Uterus (tissue), 4 donors: ENCODE results near the gene EPHA8. TPM values are rescaled to one million over a fixed set of nuclear protein-coding genes. Genes with fewer than 3 reads are reported as not detected.

ENCODE experiments used
- DNase-seq, 2 donors: peaks; one replicate each; pipeline ENCODE4 v3.0.0-alpha.2; 2019 to 2020
- H3K27ac ChIP-seq, 2 donors: fragments of 200-600 bp; sonication (generic); 1 replicate in 1 of 2; 2 replicates in 1 of 2; pipeline ENCODE4 v1.5.1; 2016 to 2018
- H3K27me3 ChIP-seq, 2 donors: fragments of 200-600 bp; sonication (generic); one replicate each; pipeline ENCODE4 v1.5.1; 2018 to 2019; ENCODE audit warnings: control low read depth in 1 of 2
- H3K36me3 ChIP-seq, 2 donors: fragments of 200-600 bp; sonication (generic); one replicate each; pipeline ENCODE4 v1.5.1; 2019; ENCODE audit warnings: control low read depth in 1 of 2
- H3K4me1 ChIP-seq, 2 donors: fragments of 200-600 bp; sonication (generic); one replicate each; pipeline ENCODE4 v1.5.1; 2018 to 2019; ENCODE audit warnings: control low read depth in 1 of 2
- H3K4me3 ChIP-seq, 2 donors: fragments of 200-600 bp; sonication (generic); 1 replicate in 1 of 2; 2 replicates in 1 of 2; pipeline ENCODE4 v1.5.1; 2018 to 2019; ENCODE audit warnings: mild to moderate bottlenecking in 1 of 2
- H3K9me3 ChIP-seq, 2 donors: fragments of 200-600 bp; sonication (generic); one replicate each; pipeline ENCODE4 v1.5.1; 2019; ENCODE audit warnings: control low read depth in 1 of 2
- POLR2A ChIP-seq, 2 donors: fragments of 450-650 bp; IDR thresholded peaks; one replicate each; pipeline ENCODE4 v1.6.1; 2016; ENCODE audit warnings: antibody characterized with exemption in 2 of 2, mild to moderate bottlenecking in 1 of 2, moderate library complexity in 1 of 2
- intact Hi-C: fragments of 100-400 bp; cut with DNase I; formaldehyde crosslinking; loops from one replicate; pipeline ENCODE4 v1.15.1; 2023; ENCODE audit warnings: low total_unique reads
- total RNA-seq, 4 donors: library from RNA; depleted of rRNA in 3 of 4; stranded (reverse); fragments of >200 nt in 3 of 4; gene quantifications; one replicate each; pipeline versions ENCODE4 v1.1.0 to v1.2.4, GENCODE V29; 2014 to 2023
- TF ChIP-seq, protein P1 (sequence below), 4 experiments: fragments of 200-600 bp in 2 of 4; fragments of 450-650 bp in 2 of 4; sonication (generic) in 2 of 4; IDR thresholded peaks; one replicate each; pipeline ENCODE4 v1.5.1; 2016 to 2019; ENCODE audit warnings: antibody characterized with exemption in 4 of 4, mild to moderate bottlenecking in 2 of 4, moderate library complexity in 1 of 4
- donor health status: DM: yes; HTN: yes; CAD: no.

EPHA8 gene
- total RNA-seq, 4 donors from 2014 or later: 0.07 TPM; not detected in 3

DNA sequence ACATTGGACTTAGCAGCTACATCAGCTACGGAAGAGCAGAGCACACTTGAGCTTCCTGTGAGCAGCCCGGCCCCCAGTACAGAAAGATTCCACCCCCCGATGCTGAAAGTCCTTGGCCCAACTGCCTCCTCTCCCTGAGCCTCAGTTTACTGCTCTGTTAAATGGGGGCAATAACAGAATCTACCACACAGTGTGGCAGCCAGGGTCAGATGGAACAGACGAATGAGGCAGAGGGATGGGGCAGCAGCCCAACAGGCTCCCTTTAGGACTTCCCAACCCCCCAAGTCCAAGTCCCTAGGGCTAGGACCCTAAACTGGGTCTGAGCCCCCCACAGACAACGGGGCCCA lies 50.3 kb downstream of the EPHA8 start:
- no peak for TF ChIP-seq POLR2A (IDR thresholded peaks at IDR 0.05)
- TF ChIP-seq, protein P1, sequence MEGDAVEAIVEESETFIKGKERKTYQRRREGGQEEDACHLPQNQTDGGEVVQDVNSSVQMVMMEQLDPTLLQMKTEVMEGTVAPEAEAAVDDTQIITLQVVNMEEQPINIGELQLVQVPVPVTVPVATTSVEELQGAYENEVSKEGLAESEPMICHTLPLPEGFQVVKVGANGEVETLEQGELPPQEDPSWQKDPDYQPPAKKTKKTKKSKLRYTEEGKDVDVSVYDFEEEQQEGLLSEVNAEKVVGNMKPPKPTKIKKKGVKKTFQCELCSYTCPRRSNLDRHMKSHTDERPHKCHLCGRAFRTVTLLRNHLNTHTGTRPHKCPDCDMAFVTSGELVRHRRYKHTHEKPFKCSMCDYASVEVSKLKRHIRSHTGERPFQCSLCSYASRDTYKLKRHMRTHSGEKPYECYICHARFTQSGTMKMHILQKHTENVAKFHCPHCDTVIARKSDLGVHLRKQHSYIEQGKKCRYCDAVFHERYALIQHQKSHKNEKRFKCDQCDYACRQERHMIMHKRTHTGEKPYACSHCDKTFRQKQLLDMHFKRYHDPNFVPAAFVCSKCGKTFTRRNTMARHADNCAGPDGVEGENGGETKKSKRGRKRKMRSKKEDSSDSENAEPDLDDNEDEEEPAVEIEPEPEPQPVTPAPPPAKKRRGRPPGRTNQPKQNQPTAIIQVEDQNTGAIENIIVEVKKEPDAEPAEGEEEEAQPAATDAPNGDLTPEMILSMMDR (IDR thresholded peaks at IDR 0.05): no peak
- Histone ChIP-seq H3K9me3 (no peaks in the 10 kb centered on the region), H3K4me3 (no peak overlapping the region), H3K27ac (no peak overlapping the region), H3K4me1 (no peaks in the 10 kb centered on the region), H3K36me3 (no peaks in the 10 kb centered on the region), H3K27me3 (no peaks in the 10 kb centered on the region)
- DNase-seq: no peak
- intact Hi-C loops: no loop called here

DNA sequence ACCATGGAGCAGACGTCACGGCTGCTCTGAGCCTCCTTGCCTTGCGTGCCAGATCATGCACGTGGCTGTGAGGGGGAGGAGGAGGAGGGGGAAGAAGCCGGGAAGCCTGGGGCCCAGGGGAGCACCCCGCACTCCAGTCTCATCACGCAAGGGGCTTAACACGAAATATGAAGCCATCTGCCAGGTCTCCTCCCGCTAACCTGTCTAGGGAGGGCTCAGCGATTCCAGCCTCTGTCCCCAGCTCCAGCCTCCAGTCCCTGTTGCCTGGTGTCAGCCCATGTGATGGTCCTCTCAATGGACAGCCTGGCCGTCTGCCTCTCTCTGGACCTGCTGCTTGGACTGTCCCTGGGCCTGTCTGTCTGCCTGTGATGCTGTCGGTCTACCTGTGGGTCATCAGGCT lies 50.7 kb downstream of the EPHA8 start:
- Histone ChIP-seq H3K4me3 (no peak overlapping the region), H3K27me3 (no peaks in the 10 kb centered on the region), H3K9me3 (no peaks in the 10 kb centered on the region), H3K27ac (no peak overlapping the region), H3K36me3 (no peaks in the 10 kb centered on the region), H3K4me1 (no peaks in the 10 kb centered on the region)
- DNase-seq: no peak
- TF ChIP-seq, protein P1 (IDR thresholded peaks at IDR 0.05): no peak
- no peak for TF ChIP-seq POLR2A (IDR thresholded peaks at IDR 0.05)
- intact Hi-C loops: no loop called here

DNA sequence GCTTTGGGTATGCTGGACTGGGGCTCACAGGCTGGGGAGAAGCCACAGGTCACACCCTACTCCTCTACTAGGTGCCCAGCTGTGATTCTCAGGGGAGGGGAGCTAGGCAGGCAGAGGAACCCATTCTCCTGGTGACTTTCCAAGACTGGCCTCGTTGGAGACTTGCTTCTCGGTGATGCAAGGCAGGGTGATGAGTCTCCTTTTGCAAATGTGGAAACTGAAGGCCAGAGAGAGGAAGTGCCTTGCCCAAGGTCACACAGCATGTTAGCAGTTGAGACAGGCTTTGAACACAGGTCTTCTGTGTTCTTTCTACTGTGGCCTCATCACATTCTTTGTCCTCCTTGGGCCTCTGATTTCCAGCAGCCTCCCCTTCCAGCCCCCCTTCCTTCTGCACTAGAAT lies 52.6 kb downstream of the EPHA8 start:
- intact Hi-C loops: no loop called here
- Histone ChIP-seq H3K9me3 (no peaks in the 10 kb centered on the region), H3K4me1 (no peaks in the 10 kb centered on the region), H3K36me3 (no peaks in the 10 kb centered on the region), H3K27me3 (no peaks in the 10 kb centered on the region), H3K27ac (no peak overlapping the region), H3K4me3 (no peak overlapping the region)
- TF ChIP-seq POLR2A (IDR thresholded peaks at IDR 0.05): no peak
- TF ChIP-seq, protein P1 (IDR thresholded peaks at IDR 0.05): no peak
- DNase-seq: no peak

DNA sequence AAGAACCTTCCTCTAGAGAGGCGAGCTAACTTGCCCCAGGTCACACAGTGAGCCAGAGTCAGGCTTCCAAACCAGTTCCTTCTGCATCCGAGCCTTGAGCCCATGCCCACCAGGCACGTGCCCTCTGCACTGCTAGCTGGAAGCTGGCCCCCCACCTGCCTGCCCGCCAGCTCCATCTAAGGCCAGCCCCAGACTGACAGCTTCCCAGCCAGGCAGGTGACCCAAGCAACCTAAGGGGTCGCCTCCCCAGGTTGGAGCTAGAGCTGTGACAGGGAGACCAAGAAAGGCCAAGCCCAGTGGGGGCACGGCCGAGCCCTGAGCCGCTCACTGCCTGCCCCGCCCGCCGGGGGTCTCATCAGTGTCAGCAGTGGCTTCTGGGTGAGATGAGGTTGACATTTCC lies 53.3 kb downstream of the EPHA8 start:
- Histone ChIP-seq H3K9me3 (no peaks in the 10 kb centered on the region), H3K4me3 (no peak overlapping the region), H3K36me3 (no peaks in the 10 kb centered on the region), H3K27ac (no peak overlapping the region), H3K27me3 (no peaks in the 10 kb centered on the region), H3K4me1 (no peaks in the 10 kb centered on the region)
- TF ChIP-seq, protein P1 (IDR thresholded peaks at IDR 0.05): no peak
- TF ChIP-seq POLR2A (IDR thresholded peaks at IDR 0.05): no peak
- intact Hi-C loops: no loop called here
- DNase-seq: no peak

DNA sequence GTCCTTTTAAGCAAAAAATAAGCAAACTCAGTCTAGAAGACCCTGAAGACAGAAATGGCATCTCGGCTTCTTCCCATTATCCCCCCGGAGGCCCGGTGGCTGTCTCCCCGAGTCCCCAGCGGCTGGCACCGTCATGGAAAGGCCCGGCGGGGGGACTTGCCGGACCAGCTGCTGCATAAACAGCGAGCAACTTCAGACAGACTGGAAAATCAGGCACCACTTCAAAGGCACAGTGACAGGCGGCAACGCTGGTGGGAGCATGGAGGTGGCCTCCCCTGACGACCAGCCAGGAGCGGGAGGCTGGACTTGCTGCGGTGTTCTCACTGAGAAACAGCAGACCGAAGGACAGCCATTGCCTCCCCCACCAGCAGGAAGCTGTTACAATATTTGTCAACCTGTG lies 54.8 kb downstream of the EPHA8 start:
- no peak for DNase-seq
- Histone ChIP-seq H3K4me1 (no peaks in the 10 kb centered on the region), H3K9me3 (no peaks in the 10 kb centered on the region), H3K27me3 (no peaks in the 10 kb centered on the region), H3K4me3 (no peak overlapping the region), H3K36me3 (no peaks in the 10 kb centered on the region), H3K27ac (no peak overlapping the region)
- intact Hi-C loops: no loop called here
- TF ChIP-seq, protein P1 (IDR thresholded peaks at IDR 0.05): no peak
- no peak for TF ChIP-seq POLR2A (IDR thresholded peaks at IDR 0.05)
